ENCODE measurements around the gene FKBP2.

Gene FKBP2

DNA sequence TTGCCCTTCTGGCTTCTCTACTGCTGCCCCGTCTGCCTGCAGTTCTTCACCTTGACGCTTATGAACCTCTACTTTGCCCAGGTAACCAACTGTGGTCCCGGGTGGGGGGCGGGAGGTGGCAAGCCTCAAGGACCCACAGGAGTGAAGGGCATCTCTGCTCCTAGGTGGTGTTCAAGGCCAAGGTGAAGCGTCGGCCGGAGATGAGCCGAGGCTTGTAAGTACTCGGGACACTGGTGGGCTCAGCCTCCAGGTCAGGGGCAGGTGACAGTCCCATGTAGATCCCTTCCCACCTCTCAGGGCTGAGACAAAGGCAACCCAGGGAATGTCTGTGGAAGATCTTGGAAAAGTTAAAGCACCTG, 45.9 kb downstream of the FKBP2 start:
- DNase-seq = no peak

DNA sequence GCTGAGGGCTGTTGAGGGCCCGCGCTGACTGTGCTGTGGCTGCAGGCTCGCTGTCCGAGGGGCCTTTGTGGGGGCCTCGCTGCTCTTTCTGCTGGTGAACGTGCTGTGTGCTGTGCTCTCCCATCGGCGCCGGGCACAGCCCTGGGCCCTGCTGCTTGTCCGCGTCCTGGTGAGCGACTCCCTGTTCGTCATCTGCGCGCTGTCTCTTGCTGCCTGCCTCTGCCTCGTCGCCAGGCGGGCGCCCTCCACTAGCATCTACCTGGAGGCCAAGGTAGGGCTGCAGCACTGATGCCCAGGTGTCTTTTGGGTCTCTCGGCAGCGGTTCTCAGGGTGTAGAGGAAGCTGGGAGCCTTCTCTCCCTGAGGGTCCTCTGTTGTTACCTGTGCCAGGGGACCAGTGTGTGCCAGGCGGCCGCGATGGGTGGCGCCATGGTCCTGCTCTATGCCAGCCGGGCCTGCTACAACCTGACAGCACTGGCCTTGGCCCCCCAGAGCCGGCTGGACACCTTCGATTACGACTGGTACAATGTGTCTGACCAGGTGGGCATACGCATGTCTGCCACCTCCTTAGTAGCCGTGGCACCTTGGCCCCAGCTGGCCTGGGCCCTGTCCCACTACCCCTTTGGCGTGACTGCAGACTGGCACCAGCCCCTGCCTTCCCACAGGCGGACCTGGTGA, 46.9 kb downstream of the FKBP2 start:
- no peak for DNase-seq

DNA sequence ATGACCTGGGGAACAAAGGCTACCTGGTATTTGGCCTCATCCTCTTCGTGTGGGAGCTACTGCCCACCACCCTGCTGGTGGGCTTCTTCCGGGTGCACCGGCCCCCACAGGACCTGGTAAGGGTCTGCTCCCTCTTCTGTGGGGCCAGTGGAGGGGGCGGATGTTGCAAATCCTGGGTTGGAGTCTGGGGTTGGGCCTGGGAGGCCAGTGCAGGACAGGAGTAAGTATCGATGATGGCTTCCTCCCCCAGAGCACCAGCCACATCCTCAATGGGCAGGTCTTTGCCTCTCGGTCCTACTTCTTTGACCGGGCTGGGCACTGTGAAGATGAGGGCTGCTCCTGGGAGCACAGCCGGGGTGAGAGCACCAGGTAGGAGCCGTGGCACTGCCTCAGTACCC, 47.5 kb downstream of the FKBP2 start:
- DNase-seq = no peak

DNA sequence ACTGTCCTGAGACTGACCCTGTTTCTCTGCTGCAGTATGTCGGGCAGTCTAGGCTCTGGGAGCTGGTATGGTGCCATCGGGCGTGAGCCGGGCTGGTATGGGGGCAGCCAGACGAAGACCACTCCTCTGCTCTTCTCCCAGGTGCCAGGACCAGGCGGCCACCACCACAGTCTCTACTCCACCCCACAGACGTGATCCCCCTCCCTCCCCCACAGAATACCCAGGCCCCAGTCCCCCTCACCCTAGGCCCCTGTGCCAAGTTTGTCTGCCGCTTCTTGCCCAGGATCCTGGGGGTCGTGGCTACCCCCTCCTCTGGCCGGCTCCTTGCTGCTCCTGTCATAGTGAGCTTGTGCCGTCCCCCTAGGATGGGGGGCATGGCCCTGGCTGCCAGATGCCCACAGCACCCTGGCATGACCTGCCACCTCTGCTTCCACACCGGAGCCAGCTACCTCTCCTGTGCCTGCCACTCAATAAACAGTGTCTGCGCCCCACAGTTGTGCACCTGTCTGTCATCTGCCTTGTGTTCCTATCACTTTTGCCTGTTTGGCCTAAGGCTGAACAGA, 48.2 kb downstream of the FKBP2 start:
- no peak for DNase-seq

DNA sequence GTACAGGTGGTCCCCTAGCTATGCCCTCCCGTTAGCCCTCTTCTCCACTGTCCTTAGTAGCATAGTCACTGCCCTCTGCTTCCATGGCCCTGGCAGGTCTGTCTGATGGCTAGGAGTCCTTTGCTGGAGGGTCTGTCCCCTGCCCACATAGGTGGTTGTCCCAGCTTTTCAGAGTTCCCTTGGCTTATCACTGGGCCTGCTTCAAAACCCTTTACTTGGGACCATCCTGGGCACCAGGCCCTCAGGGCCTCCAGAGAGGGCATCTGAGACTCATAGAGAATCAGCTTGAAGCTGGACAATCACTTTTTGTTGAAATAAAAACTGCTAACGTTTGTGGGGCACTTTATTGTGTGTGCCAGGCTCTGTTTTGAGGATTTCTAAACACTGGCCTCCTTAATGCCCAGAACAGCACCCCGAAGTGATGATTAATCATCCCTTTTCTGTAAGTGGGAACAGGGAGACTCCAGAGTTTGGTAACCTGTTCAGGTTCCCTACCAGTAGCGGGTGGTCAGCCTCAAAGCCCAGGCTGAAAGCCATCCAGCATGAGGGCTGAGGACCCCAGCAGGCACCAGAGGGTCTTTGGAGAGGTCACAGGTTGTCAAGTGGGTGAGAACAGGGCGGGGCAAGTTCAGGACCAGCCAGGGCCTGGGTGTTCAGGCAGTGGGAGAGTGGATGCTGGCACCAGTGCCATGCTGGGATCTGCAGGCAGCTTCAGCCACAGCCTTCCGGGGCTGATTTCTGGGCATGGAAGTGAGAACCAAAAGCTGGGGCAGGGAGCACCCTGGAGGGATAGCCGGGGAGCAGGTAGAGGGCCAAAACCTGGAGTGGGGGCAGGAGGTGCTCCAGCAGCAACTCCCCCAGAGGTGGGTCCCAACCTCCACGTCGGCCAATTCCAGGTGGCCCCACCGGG, 49.7 kb downstream of the FKBP2 start:
- DNase-seq = no peak

DNA sequence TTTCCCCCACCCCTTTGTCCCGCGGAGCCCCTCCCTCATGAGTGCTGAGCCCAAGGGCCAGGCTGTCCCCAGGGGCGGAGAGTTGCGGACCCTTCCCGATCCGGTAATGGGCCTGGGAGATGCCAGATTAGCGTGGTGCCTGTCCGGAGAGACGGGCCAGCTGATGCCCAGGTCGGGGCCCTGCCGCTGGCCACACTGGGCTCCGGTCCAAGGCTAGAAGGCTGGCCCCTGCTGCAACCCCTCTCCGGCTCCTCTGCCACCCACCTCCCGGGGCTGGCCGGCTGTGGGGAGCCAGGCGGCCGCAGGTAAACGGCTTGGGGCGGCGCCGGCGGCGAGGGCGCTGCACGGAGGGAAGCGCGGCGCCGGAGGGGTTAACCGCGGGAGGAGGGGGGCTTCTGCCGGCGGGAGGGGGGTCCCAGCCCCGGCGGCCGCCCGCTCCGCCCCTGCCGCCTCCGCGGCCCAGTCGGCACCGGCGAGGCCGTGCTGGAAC, 50.4 kb downstream of the FKBP2 start, which contains the start of gene KCNK4:
TSS of gene KCNK4 (plus strand) at position 41 of the 490 bp plus-strand sequence. CDS start 1,717 bp downstream, outside the sequence.
- no peak for DNase-seq

DNA sequence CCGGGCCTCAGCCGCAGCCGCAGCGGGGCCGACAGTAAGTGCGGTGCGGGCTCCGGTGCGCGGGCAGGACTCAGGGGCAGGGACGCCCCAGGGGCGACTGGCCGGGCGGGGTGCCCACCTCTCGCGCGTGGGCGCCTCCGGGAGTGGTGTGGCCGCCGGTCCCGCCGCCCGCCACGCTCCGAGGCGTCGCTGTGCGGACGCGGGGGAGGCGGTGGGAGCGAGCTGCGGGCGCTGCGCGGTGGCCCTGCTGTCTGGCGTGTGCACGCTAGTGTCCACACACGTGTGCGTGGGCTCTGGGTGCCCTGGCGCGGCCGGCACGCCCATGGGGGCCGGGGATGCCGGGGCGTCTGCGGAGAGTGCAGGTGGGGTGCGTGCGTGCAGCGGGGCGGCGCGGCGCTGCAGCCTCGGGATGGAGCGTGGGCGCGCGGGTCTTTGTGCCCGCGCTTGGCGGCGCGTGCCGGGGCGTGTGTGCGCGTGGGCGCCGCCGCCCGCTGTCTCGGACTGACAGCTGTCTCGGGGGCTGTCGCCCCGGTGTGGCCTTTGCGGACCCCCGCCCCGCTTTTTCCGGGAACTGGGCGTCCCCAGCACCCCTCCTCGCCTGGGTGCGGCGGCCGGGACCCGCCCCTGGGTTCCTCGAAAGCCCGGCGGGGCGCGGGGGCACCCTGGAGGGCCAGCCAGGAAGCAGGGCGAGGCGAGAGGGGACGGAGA, 51.0 kb downstream of the FKBP2 start:
- DNase-seq = no peak

DNA sequence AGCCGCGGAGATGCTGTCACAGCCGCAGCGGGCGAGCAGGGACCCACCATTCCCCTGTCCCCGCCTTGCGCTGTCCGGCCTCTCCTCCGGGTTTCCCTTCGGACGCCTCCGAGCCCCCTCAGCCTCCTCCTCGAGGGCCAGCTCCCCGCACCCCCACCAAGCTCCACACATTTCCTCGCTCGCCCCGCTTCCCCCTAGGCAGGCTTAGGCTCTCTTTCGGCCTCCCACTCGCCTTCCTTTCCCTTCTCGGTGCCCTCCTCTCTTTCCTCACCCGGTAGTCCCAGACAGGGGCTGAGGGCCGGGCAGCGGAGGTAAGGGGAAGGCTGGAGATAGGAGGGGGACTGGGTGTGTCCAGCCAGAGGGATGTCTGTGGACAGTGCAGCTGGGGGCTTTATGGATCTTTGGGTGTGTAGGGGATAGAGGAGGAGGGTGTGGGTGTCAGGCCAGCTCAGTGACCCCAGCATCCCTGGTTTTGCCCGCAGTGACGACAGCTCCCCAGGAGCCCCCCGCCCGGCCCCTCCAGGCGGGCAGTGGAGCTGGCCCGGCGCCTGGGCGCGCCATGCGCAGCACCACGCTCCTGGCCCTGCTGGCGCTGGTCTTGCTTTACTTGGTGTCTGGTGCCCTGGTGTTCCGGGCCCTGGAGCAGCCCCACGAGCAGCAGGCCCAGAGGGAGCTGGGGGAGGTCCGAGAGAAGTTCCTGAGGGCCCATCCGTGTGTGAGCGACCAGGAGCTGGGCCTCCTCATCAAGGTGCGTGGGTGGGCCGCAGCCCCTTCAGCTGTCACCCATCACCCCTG, 51.8 kb downstream of the FKBP2 start:
- DNase-seq = no peak

Measured in NCI-H526 (cell line).